ENCODE data around the gene AATF.

GRCh38 chr17:37087683-37088082, 138.9 kb downstream of the AATF start:
- TF ChIP-seq CTCF (conservative IDR thresholded peaks at IDR 0.05; ENCODE audit: low read length), result no peak
- TF ChIP-seq EZH2phosphoT487 (IDR thresholded peaks at IDR 0.05; ENCODE audit: borderline replicate concordance), result no peak

Data from Loucy (cell line).